Measurements from ENCODE around the gene IDUA. TPM values are rescaled to one million over a fixed set of nuclear protein-coding genes. Genes with fewer than 3 reads are reported as not detected.

Gene IDUA
- total RNA-seq, 4 donors from 2014 or later = 23.9 to 79.4 (median 52.9) TPM

DNA sequence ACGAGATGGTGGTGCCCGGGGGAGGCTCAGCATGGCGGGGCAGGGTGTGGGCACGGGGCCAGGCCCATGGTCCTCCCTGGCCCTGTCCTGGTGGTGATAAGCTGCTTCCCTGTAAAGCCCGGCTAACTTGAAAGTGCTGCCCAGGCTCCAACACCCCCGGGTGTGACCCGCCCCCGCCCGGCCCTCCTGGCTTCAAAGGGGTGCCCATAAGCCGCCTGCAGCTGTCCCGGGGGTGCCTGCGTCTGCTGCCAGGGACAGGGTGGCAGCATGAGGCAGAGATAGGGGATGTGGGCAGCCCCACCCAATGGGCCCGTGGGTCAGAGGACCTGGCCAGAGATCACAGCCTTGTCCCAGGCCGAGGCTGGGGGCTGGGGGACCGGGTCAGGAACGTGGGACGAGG is 42.7 kb downstream of the IDUA start:
- DNase-seq (ENCODE audit: low spot score in 2 of 2) = no peak
- H3K4me3 ChIP-seq = no peak overlapping the region
- peaks cover 0 to 40% (median 12%) of the 10 kb centered on the region in 4 donors for H3K4me1 ChIP-seq
- H3K9me3 ChIP-seq = no peaks in the 10 kb centered on the region
- no peak overlapping the region for H3K27ac ChIP-seq
- peaks cover 0 to 20% (median 0%) of the 10 kb centered on the region in 3 donors for H3K36me3 ChIP-seq
- H3K27me3 ChIP-seq = no peaks in the 10 kb centered on the region
- no peak for TF ChIP-seq POLR2A (IDR thresholded peaks at IDR 0.05)
- TF ChIP-seq, protein P1, sequence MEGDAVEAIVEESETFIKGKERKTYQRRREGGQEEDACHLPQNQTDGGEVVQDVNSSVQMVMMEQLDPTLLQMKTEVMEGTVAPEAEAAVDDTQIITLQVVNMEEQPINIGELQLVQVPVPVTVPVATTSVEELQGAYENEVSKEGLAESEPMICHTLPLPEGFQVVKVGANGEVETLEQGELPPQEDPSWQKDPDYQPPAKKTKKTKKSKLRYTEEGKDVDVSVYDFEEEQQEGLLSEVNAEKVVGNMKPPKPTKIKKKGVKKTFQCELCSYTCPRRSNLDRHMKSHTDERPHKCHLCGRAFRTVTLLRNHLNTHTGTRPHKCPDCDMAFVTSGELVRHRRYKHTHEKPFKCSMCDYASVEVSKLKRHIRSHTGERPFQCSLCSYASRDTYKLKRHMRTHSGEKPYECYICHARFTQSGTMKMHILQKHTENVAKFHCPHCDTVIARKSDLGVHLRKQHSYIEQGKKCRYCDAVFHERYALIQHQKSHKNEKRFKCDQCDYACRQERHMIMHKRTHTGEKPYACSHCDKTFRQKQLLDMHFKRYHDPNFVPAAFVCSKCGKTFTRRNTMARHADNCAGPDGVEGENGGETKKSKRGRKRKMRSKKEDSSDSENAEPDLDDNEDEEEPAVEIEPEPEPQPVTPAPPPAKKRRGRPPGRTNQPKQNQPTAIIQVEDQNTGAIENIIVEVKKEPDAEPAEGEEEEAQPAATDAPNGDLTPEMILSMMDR (IDR thresholded peaks at IDR 0.05) = no peak
- TF ChIP-seq EP300 (IDR thresholded peaks at IDR 0.05) = no peak
- WGBS, 2 donors = 70 to 74% methylated on average over 10 of the region's 17 CpGs

DNA sequence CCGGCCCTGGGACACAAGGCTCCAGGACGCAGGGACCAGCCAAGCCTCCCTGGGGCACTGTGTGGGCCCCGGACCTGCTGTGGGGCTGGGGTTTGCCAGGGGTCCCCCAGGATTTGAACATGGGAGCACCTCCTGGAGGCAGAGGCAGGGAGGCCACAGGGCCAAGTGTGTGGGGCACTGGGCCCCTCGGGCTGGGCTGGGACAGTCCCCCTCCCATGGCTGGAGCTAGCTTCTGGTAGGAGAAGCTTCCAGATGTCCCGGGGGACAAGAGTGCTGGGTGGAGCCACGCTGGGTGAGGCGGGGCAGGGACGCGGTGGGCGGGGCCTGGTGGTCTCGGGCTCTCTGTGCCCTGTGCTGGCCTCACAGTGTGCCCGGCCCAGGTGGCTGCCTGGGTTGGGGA is 43.2 kb downstream of the IDUA start:
- no peak overlapping the region for H3K4me3 ChIP-seq
- DNase-seq (ENCODE audit: low spot score in 2 of 2) = no peak
- no peaks in the 10 kb centered on the region for H3K9me3 ChIP-seq
- no peak overlapping the region for H3K27ac ChIP-seq
- H3K27me3 ChIP-seq = no peaks in the 10 kb centered on the region
- H3K4me1 ChIP-seq = peaks cover 2 to 45% (median 16%) of the 10 kb centered on the region in 4 donors
- peaks cover 0 to 15% (median 0%) of the 10 kb centered on the region in 3 donors for H3K36me3 ChIP-seq
- TF ChIP-seq POLR2A (IDR thresholded peaks at IDR 0.05) = no peak
- no peak for TF ChIP-seq EP300 (IDR thresholded peaks at IDR 0.05)
- TF ChIP-seq, protein P1 (IDR thresholded peaks at IDR 0.05) = no peak
- WGBS, 2 donors = 66 to 77% methylated on average over 9 to 11 of the region's 12 CpGs

DNA sequence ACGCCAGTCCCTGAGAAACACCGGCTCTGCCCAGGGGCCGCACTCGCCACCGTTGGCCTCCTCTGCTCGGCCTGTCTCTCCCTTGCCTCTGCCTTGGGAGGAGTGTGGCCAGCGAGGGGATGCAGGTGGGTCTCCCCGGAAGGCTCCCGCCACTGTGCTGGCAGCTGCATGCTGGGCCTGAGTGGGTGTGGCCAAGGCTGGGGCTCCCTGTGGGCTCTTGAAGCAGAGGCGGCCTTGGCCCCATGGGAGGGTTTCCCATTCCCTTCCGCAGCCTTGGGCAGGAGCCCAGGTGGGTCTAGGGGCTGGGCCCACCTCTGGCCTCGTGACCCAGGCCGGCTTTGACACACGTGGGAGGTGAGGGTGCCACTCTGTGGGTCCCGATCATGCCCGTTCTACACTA is 43.7 kb downstream of the IDUA start:
- no peak overlapping the region for H3K4me3 ChIP-seq
- H3K9me3 ChIP-seq = no peaks in the 10 kb centered on the region
- H3K27ac ChIP-seq = no peak overlapping the region
- no peak for DNase-seq (ENCODE audit: low spot score in 2 of 2)
- 80 to 87% methylated on average over 7 to 11 of the region's 16 CpGs for WGBS, 2 donors
- peaks cover 0 to 9% (median 0%) of the 10 kb centered on the region in 3 donors for H3K36me3 ChIP-seq
- H3K27me3 ChIP-seq = no peaks in the 10 kb centered on the region
- H3K4me1 ChIP-seq = peaks cover 5 to 50% (median 21%) of the 10 kb centered on the region in 4 donors
- TF ChIP-seq, protein P1 (IDR thresholded peaks at IDR 0.05) = no peak
- no peak for TF ChIP-seq EP300 (IDR thresholded peaks at IDR 0.05)
- no peak for TF ChIP-seq POLR2A (IDR thresholded peaks at IDR 0.05)

DNA sequence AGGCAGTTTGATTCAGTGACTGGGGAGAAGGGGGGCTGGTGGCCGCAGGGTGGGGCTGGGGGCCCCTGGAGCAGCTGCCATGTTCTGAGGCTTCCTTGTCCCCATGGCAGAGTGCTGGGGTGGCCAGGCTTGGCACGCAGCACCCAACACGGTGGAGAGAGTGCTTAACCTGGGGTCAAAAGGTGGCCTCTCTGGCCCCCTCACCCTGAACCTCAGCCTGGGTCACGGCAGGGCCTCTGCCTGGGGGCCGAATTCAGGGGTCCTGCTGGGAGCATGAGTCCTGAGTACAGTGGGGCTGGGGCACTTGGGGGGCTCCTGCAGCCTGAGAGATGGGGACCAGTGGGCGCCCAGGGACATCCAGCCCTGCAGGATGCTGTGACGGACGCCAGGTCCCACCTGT is 44.5 kb downstream of the IDUA start:
- TF ChIP-seq, protein P1 (IDR thresholded peaks at IDR 0.05) = no peak
- no peak for TF ChIP-seq POLR2A (IDR thresholded peaks at IDR 0.05)
- TF ChIP-seq EP300 (IDR thresholded peaks at IDR 0.05) = no peak
- no peaks in the 10 kb centered on the region for H3K27me3 ChIP-seq

DNA sequence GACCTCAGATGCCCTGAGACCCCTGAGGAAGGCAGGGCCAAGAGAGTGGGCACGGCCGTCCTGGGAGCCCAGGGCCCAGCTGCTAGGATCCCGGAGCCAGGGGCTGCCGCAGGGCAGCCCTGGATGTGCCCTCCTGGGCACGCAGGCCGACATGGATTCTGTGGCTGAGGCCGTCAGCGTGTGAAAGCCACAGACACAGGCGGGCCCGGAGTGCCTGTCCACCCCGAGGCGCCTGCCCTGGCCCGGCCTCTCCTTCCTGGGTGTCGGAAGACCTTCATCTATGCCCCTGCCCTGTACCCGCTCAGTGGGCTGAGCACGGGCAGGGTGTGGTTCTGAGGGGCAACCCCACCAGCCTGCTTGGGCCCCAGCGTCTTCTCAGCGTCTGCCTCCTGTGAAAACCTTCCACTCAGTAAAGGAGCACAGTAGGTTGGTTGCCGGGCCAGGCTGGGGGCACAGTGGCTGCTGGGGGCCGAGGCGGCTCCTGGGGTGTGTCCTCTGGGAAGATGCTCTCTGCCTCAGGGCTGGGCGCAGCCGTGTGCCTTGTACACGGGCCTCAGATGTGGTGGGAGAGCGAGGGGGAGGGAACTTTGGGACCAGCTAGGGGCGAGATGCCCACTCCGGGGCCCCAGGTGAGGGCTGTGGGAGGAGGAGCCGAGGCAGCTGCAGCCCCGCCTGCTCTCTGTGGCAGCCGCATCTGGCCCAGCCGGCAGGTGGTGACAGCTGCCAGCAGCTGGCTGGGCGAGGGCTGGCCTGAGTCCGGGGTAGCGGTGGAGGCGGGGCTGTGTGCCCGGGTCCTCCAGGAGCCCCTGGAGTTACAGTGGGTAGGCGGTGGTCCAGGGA is 45.3 kb downstream of the IDUA start:
- Histone ChIP-seq H3K36me3 (no peaks in the 10 kb centered on the region), H3K4me1 (peaks cover 5 to 66% (median 32%) of the 10 kb centered on the region in 4 donors), H3K27ac (no peak overlapping the region), H3K4me3 (no peak overlapping the region), H3K27me3 (no peaks in the 10 kb centered on the region), H3K9me3 (no peaks in the 10 kb centered on the region)
- no peak for DNase-seq (ENCODE audit: low spot score in 2 of 2)
- WGBS, 2 donors = 69 to 79% methylated on average over 16 to 29 of the region's 37 CpGs
- TF ChIP-seq, protein P1 (IDR thresholded peaks at IDR 0.05) = no peak
- no peak for TF ChIP-seq EP300 (IDR thresholded peaks at IDR 0.05)
- TF ChIP-seq POLR2A (IDR thresholded peaks at IDR 0.05) = no peak

More for the DNA sequence above, 44.5 kb downstream of the IDUA start:
- no peak overlapping the region for H3K27ac ChIP-seq
- peaks cover 0 to 2% (median 0%) of the 10 kb centered on the region in 3 donors for H3K36me3 ChIP-seq
- DNase-seq (ENCODE audit: low spot score in 2 of 2) = no peak
- no peak overlapping the region for H3K4me3 ChIP-seq
- WGBS, 2 donors = 82 to 100% methylated on average over 5 to 7 of the region's 8 CpGs
- H3K4me1 ChIP-seq = peaks cover 5 to 58% (median 29%) of the 10 kb centered on the region in 4 donors
- H3K9me3 ChIP-seq = no peaks in the 10 kb centered on the region

Measured in tibial nerve (tissue), 4 donors.